SK-N-MC (cell line): Measurements from ENCODE around the gene ARHGAP32.

ENCODE experiments used
- EZH2 ChIP-seq: fragments of 200-600 bp; sonication (generic); IDR thresholded peaks from one replicate; pipeline ENCODE4 v1.6.1; 2017; ENCODE audit warnings: antibody characterized with exemption
- POLR2AphosphoS5 ChIP-seq: IDR thresholded peaks from 2 replicates; pipeline ENCODE4 v1.6.1; 2012; ENCODE audit warnings: mild to moderate bottlenecking, low read depth, low read length, borderline replicate concordance

- TF ChIP-seq POLR2AphosphoS5, result no peak
- TF ChIP-seq EZH2, result no peak
These were observed 206.2 kb downstream of the ARHGAP32 start for GRCh38 chr11:128985880-128986279.
